Peyer's patch (tissue), 4 donors: ENCODE results near the gene ZNF654. TPM values are rescaled to one million over a fixed set of nuclear protein-coding genes. Genes with fewer than 3 reads are reported as not detected.

Source experiments
- DNase-seq, 3 donors: peaks; one replicate each; pipeline ENCODE4 v3.0.0-alpha.2; 2017 to 2019
- H3K27ac ChIP-seq, 4 donors: fragments of 200-600 bp; sonication (generic); one replicate each; pipeline ENCODE4 v1.5.1; 2016 to 2019
- H3K27me3 ChIP-seq, 2 donors: fragments of 200-600 bp; sonication (generic); one replicate each; pipeline ENCODE4 v1.5.1; 2019
- H3K36me3 ChIP-seq, 3 donors: fragments of 200-600 bp; sonication (generic); one replicate each; pipeline ENCODE4 v1.5.1; 2016 to 2019
- H3K4me1 ChIP-seq, 4 donors: fragments of 200-600 bp; sonication (generic); one replicate each; pipeline ENCODE4 v1.5.1; 2016 to 2019
- H3K4me3 ChIP-seq, 4 donors: fragments of 200-600 bp; sonication (generic); 1 replicate in 3 of 4; 2 replicates in 1 of 4; pipeline ENCODE4 v1.5.1; 2016 to 2019; ENCODE audit warnings: mild to moderate bottlenecking in 1 of 4
- H3K9me3 ChIP-seq, 4 donors: fragments of 200-600 bp; sonication (generic); one replicate each; pipeline ENCODE4 v1.5.1; 2016 to 2019; ENCODE audit warnings: mild to moderate bottlenecking in 1 of 4
- POLR2A ChIP-seq, 2 donors: fragments of 450-650 bp; IDR thresholded peaks; one replicate each; pipeline ENCODE4 v1.5.1; 2017; ENCODE audit warnings: antibody characterized with exemption in 2 of 2, mild to moderate bottlenecking in 2 of 2, moderate library complexity in 2 of 2
- total RNA-seq, 4 donors: library from RNA; depleted of rRNA; stranded (reverse); fragments of >200 nt; gene quantifications; one replicate each; pipeline ENCODE4 v1.1.0, GENCODE V29; 2016
- TF ChIP-seq, protein P1 (sequence below), 6 experiments: fragments of 450-650 bp in 4 of 6; fragments of 200-600 bp in 2 of 6; sonication (generic) in 1 of 6; IDR thresholded peaks; one replicate each; pipeline ENCODE4 v1.5.1; 2017 to 2019; ENCODE audit warnings: antibody characterized with exemption in 6 of 6, mild to moderate bottlenecking in 3 of 6, moderate library complexity in 1 of 6

The ZNF654 gene
- total RNA-seq, 4 donors from 2014 or later, result 10.7 to 27.3 (median 15.0) TPM

DNA sequence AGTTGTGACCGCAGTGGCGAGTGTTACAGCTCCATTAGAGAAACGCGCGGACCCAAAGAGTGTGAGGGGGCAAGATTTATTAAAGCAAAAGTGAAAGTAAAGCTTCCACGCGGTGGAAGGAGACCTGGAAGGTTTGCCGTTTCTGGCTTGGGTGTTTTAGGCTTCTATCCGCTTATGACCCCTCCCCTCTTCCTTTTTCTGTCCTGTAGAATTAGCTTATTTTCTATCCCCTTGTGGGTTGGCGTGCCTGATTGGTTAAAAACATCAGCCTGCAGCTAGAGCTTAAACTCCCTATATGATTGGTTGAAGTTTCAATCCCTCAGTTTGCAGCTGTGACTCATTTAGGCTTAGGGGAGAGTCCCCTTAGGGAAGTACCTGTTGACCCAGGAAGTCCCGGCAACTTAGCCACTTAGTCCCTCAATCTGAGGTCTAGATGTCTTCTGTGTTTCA, 130.3 kb downstream of the ZNF654 start:
- H3K27me3 ChIP-seq, result no peaks in the 10 kb centered on the region
- no peak overlapping the region for H3K4me3 ChIP-seq
- no peak overlapping the region for H3K27ac ChIP-seq
- no peaks in the 10 kb centered on the region for H3K4me1 ChIP-seq
- H3K9me3 ChIP-seq, result no peaks in the 10 kb centered on the region
- no peak for DNase-seq
- no peaks in the 10 kb centered on the region for H3K36me3 ChIP-seq
- TF ChIP-seq, protein P1, sequence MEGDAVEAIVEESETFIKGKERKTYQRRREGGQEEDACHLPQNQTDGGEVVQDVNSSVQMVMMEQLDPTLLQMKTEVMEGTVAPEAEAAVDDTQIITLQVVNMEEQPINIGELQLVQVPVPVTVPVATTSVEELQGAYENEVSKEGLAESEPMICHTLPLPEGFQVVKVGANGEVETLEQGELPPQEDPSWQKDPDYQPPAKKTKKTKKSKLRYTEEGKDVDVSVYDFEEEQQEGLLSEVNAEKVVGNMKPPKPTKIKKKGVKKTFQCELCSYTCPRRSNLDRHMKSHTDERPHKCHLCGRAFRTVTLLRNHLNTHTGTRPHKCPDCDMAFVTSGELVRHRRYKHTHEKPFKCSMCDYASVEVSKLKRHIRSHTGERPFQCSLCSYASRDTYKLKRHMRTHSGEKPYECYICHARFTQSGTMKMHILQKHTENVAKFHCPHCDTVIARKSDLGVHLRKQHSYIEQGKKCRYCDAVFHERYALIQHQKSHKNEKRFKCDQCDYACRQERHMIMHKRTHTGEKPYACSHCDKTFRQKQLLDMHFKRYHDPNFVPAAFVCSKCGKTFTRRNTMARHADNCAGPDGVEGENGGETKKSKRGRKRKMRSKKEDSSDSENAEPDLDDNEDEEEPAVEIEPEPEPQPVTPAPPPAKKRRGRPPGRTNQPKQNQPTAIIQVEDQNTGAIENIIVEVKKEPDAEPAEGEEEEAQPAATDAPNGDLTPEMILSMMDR (IDR thresholded peaks at IDR 0.05), result no peak
- TF ChIP-seq POLR2A (IDR thresholded peaks at IDR 0.05), result no peak

DNA sequence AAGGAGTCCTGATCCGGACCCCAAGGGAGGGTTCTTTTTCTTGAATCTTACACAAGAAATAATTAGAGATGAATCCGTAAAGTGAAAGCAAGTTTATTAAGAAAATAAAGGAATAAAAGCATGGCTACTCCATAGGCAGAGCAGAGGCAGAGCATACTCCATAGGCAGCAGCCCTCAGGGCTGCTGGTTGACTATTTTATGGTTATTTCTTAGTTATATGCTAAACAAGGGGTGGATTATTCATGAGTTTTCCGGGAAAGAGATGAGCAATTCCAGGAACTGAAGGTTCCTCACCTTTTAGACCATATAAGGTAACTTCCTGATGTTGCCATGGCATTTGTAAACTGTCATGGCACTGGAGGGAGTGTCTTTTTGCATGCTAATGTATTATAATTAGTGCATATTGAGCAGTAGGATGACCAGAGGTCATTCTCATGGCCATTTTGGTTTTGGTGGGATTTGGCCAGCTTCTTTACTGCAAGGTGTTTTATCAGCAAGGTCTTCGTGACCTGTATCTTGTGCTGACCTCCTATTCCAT, 132.9 kb downstream of the ZNF654 start:
- Histone ChIP-seq H3K9me3 (no peaks in the 10 kb centered on the region), H3K4me1 (no peaks in the 10 kb centered on the region), H3K36me3 (no peaks in the 10 kb centered on the region), H3K27ac (no peak overlapping the region), H3K4me3 (no peak overlapping the region), H3K27me3 (no peaks in the 10 kb centered on the region)
- DNase-seq, result no peak
- no peak for TF ChIP-seq POLR2A (IDR thresholded peaks at IDR 0.05)
- TF ChIP-seq, protein P1 (IDR thresholded peaks at IDR 0.05), result no peak

DNA sequence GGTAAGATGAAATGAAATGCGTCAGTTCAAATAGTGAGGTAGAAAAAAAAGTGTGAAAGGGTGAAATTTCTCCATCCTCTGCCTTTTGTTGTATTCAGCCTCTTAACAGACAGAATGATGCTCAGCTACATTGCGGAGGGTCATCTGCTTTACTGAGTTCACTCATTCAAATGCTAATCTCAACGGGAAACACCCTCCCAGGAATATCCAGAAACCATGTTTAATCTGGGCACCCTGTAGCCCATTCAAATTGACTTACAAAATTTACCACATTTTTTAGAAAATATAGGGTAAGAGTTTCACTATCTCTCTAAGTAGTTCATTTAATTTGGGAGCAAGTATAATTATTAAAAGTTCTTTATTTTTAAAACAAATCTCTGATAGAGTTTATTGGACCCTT, 133.6 kb downstream of the ZNF654 start:
- no peak overlapping the region for H3K4me3 ChIP-seq
- no peak overlapping the region for H3K27ac ChIP-seq
- TF ChIP-seq, protein P1 (IDR thresholded peaks at IDR 0.05), result no peak
- no peak for TF ChIP-seq POLR2A (IDR thresholded peaks at IDR 0.05)
- no peaks in the 10 kb centered on the region for H3K36me3 ChIP-seq
- H3K27me3 ChIP-seq, result no peaks in the 10 kb centered on the region
- DNase-seq, result no peak
- no peaks in the 10 kb centered on the region for H3K4me1 ChIP-seq
- H3K9me3 ChIP-seq, result no peaks in the 10 kb centered on the region

Other genes with a start within 250 kb of the ZNF654 start
- gene CGGBP1, start 250 bp upstream of the ZNF654 start, total RNA-seq, result 10 to 100 TPM; 61.1 to 75.9 (median 62.6) TPM
- 10 to 100 TPM; 17.4 to 23.8 (median 19.4) TPM for gene C3orf38, start 90.7 kb downstream of the ZNF654 start, total RNA-seq